IPS DF 19.7 (cell line): ENCODE data around the gene MTCH1.
"Not testable (repeated sequence)": the region's sequence is repeated elsewhere in the genome, so short reads cannot be mapped to it uniquely, and the experiment has no call there.

Source experiments
- DNase-seq: peaks from one replicate; pipeline ENCODE4 v3.0.0-alpha.2; 2013; ENCODE audit warnings: low read depth, low spot score

Gene MTCH1

DNA sequence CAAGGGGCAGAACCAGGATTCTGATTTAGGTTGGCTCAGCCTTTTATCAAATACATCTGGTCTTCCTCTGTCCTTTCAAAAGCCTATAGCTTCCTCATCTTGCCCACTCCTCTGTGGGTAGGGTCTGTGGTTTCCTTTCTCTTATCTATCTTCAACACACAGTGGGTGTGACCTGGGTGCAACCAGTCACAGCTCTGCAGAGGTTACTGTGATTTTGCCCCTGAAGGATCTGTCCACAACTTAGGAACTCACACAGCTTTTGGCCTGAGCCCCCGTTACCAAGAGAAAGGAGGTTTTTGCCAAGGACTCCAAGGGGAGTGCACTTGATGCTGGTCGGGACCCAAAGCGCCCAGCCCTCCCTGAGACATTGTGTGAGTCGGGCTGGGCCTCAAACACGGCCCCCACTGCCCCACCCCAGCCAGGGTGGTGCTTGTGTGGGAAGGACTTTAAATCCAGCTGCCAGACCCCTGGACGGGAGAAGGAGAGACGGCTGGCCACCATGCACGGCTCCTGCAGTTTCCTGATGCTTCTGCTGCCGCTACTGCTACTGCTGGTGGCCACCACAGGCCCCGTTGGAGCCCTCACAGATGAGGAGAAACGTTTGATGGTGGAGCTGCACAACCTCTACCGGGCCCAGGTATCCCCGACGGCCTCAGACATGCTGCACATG, 31.6 kb downstream of the MTCH1 start, which contains the start of gene PI16:
Gene PI16 (plus strand): TSS at position 477 of the 670 bp plus-strand sequence. CDS start 23 bp downstream, at position 500.
- no peak for DNase-seq

DNA sequence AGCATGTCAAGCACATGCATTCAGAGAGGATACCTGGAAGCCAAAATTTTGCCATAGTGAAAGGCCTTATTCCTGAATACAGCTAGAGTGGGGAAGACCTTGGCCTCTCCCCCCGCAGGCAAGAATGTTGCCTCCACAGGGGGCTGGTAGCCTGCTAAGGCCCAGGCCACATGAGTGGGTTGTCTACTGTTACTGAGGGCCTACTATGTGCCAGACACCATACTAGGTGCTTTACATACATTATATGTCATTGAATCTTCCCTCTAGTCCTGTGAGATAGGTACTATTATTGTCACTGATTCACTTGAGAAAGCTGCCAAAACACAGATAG, 32.1 kb downstream of the MTCH1 start:
- no peak for DNase-seq

- DNase-seq: no peak
These were observed 36.4 kb downstream of the MTCH1 start for GRCh38 chr6:36949636-36950035.

GRCh38 chr6:36949076-36949475, 36.9 kb downstream of the MTCH1 start:
- not testable (repeated sequence) for DNase-seq

- no peak for DNase-seq
These were observed 38.2 kb downstream of the MTCH1 start for GRCh38 chr6:36947570-36948351.

DNA sequence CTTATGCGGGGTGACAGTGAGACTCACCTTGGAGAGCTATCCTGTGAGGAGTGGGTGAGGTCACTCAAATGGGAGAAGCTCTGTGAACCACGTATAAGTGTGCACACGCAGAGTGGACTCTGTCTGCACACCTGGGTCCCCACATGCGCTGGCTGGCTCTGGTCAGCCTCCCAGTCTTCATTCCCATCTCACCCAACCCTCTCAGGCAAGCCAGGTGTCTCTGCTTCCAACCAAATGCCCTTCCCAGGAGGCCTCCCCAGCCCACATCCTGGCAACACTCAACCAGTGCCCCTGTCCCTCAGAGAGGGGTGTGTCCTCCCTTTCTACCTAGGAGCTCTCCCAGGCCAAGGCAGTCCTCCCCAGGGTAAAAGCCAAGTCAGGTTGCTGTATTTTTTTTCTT, 39.5 kb downstream of the MTCH1 start:
- no peak for DNase-seq

DNA sequence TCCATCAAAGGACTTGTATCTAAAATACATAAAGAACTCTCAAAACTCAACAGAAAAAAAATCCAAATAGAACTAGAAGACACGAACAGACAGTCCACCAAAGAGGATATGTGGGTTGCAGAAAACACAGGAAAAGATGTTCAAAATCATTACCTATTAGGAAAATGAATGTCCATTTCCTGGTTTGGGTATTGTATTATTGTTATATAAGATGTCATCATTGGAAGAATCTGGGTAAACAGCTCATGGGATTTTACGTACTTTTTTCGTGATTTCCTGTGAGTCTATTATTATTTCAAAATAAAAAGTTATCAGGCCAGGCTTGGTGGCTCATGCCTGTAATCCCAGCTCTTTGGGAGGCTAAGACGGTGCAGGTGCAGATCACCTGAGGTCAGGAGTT, 40.7 kb downstream of the MTCH1 start:
- no peak for DNase-seq

- no peak for DNase-seq
These were observed 41.3 kb downstream of the MTCH1 start for GRCh38 chr6:36944650-36945049.

DNA sequence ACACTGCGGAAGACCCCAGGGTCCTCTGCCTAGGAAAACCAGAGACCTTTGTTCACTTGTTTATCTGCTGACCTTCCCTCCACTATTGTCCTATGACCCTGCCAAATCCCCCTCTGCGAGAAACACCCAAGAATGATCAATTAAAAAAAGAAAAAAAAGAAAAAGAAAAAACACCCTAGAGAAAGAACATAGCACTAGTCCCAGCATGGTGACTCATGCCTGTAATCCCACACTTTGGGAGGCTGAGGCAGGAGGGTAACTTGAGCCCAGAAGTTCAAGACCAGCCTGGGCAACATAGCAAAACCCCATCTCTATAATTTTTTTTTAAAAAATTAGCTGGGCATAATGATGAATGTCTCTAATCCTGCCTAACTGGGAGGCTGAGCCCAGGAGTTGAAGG, 43.7 kb downstream of the MTCH1 start:
- not testable (repeated sequence) for DNase-seq

GRCh38 chr6:36941561-36941960, 44.4 kb downstream of the MTCH1 start:
- DNase-seq: not testable (repeated sequence)

DNA sequence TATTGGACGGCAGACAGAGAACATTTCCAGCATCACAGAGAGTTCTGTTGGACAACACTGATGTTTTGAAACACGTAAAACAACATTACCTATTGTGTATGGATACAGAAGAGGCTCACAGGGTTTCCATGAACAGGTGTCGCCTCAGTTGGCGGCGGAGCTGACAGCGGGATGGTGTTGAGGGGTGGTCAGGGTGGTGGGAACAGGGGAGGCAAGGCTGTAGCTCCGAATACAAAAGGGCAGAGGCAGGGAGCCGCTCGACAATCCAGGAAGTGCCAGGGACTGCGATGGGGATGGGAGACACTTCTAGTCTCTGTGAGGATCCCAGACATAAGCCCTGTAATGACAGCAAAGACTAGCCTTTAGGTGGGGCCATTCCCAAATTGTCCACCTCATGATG, 46.0 kb downstream of the MTCH1 start:
- DNase-seq: no peak

DNA sequence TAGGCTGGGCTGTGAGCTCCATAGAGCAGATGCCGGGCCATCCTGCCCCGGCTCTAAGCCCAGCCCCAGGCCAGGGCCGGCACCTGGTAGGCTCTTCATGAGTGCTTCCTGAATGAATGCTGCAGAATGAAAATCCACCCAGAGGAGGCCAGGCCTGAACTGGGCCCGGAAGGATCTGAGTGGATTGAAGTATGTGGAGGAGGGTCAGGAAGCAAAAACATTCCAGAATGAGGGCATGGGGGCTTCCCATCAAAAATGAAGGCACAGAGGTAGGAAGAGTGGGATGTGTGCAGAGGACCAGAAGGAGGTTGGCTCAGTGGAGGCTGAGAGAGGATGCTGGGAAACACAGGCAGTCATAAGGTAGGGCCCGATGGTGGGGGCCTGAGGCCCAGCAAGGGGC, 47.0 kb downstream of the MTCH1 start:
- not testable (repeated sequence) for DNase-seq

GRCh38 chr6:36938536-36938935, 47.5 kb downstream of the MTCH1 start:
- DNase-seq: no peak

GRCh38 chr6:36937896-36938295, 48.1 kb downstream of the MTCH1 start:
- DNase-seq: no peak

- no peak for DNase-seq
These were observed 49.2 kb downstream of the MTCH1 start for GRCh38 chr6:36936824-36937223.

DNA sequence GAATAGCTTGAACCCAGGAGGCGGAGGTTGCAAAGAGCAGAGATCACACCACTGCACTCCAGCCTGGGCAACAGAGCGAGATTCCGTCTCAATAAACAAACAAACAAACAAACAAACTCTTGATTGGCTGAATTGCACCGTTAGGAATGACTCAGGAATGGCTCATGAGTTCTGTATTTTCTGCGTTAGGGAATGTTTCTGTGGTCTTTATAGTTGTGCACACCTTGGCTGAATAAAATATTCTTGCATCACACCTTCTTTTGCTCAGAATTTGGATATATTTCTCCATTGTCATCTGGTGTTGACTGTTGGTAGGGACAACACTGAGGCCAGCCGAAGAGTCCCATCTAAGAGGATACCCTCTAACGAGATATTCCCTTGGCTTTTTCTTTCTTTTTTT, 51.1 kb downstream of the MTCH1 start:
- DNase-seq: no peak

DNA sequence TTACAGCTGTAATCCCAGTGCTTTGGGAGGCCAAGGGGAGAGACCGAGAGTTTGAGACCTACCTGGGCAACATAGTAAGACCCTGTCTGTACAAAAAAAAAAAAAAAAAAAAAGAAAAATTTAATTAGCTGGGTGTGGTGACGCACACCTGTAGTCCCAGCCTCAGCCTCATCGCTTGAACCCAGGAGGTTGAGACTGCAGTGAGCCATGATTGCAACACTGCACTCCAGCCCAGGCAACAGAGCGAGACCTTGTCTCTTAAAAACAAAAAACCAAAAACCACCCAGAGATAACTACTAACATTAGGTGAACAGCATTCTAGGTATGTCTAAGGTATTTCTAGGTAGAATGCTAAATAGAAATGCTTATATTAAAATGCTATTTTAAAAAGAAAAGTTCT, 52.5 kb downstream of the MTCH1 start:
- no peak for DNase-seq

GRCh38 chr6:36933102-36933501, 52.9 kb downstream of the MTCH1 start:
- DNase-seq: no peak

DNA sequence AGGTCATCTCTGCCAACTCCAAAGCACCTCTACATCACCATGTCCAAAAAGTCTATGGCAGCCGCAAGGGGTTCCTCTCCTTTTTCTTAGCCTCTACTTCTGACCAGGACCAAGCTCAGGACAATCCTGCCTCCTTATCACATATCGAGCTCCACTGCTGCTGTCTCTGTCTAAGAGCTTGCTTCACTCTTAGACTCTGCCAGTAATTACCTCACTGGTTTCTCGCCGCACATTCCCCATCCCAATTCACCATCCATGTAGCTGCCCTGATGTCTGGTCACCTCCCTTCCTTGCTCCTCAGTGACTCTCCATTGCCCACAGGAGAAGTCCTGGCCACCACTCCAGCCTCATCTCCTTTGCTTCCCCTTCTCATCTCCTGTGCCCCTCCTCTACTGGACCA, 55.5 kb downstream of the MTCH1 start:
- no peak for DNase-seq

- no peak for DNase-seq
These were observed 56.4 kb downstream of the MTCH1 start for GRCh38 chr6:36929607-36930006.

DNA sequence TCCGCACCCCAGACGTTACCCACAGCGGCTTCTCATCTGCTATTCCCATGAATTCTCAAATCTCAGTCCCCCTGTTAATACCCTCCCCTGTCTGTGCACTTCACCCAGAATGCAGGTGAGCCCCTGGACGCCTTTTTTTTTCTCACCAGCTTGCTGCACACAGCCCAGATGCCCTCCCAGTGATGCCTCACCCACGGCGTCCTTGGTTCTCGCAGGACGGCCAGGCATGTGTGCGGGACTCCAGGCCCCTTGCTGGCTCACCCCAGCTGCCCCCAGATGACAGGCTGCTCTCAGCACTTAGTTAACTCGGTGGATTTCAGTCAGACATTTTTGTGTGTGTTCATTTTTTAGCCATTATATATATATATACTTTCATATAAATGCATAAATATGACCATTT, 56.8 kb downstream of the MTCH1 start:
- DNase-seq: no peak

- DNase-seq: no peak
These were observed 57.5 kb downstream of the MTCH1 start for GRCh38 chr6:36928547-36928918.
